PC-3 (cell line): ENCODE data around the gene CTXN1. TPM values are rescaled to one million over a fixed set of nuclear protein-coding genes. Genes with fewer than 3 reads are reported as not detected.

Experiments used
- ATAC-seq: fragments of 200-7000 bp; cut with Tn5 transposase; 2 replicates; pipeline ENCODE4 v1.9.1; 2020; ENCODE audit warnings: mild to moderate bottlenecking, moderate library complexity
- BruUV-seq: library from RNA; stranded (reverse); fragments of 400-500 nt; replicated peaks from 2 replicates; lab custom pipeline; 2021; lab: Mats Ljungman, UMichigan
- CTCF ChIA-PET: fragments of 300-600 bp; sonication (Branson Sonifier 250); formaldehyde crosslinking; loops from one replicate; lab custom pipeline; 2022; ENCODE audit warnings: antibody characterized with exemption; lab: Charles Lee
- POLR2A ChIA-PET: fragments of 300-600 bp; sonication (Branson Sonifier 250); formaldehyde crosslinking; loops from one replicate; lab custom pipeline; 2022; ENCODE audit warnings: antibody characterized with exemption; ENCODE audit not compliant: unreplicated experiment; lab: Charles Lee
- DNase-seq: peaks from one replicate; pipeline ENCODE4 v3.0.0-alpha.2; 2015
- H2AFZ ChIP-seq: fragments of 300-600 bp; sonication (generic); 2 replicates; pipeline ENCODE4 v1.6.0; 2016; ENCODE audit warnings: antibody characterized with exemption, low read length
- H3F3A ChIP-seq: fragments of 300-600 bp; sonication (generic); one replicate; pipeline ENCODE4 v1.6.0; 2017; ENCODE audit warnings: antibody characterized with exemption, low read length, control low read depth, mild to moderate bottlenecking; ENCODE audit not compliant: unreplicated experiment
- H3K27ac ChIP-seq: fragments of 300-600 bp; sonication (generic); 2 replicates; pipeline ENCODE4 v1.5.1; 2016; ENCODE audit warnings: mild to moderate bottlenecking, low read length
- H3K27me3 ChIP-seq: fragments of 300-600 bp; sonication (generic); 2 replicates; pipeline ENCODE4 v1.6.1; 2016; ENCODE audit warnings: low read length, mixed read lengths
- H3K36me3 ChIP-seq: fragments of 300-600 bp; sonication (generic); 2 replicates; pipeline ENCODE4 v1.6.1; 2016; ENCODE audit warnings: low read depth, mixed run types, low read length, mixed read lengths
- H3K4me1 ChIP-seq: fragments of 300-600 bp; sonication (generic); 2 replicates; pipeline ENCODE4 v1.5.1; 2016; ENCODE audit warnings: low read length; ENCODE audit not compliant: insufficient read depth
- H3K4me2 ChIP-seq: fragments of 300-600 bp; sonication (generic); 2 replicates; pipeline ENCODE4 v1.6.0; 2016; ENCODE audit warnings: low read length
- H3K4me3 ChIP-seq: fragments of 300-600 bp; sonication (generic); 2 replicates; pipeline ENCODE4 v1.5.1; 2016; ENCODE audit warnings: mild to moderate bottlenecking, low read length, mixed read lengths
- H3K79me2 ChIP-seq: fragments of 300-600 bp; sonication (generic); 2 replicates; pipeline ENCODE4 v1.6.1; 2017; ENCODE audit warnings: low read length, mixed read lengths
- H3K9ac ChIP-seq: fragments of 300-600 bp; sonication (generic); 2 replicates; pipeline ENCODE4 v1.6.0; 2016; ENCODE audit warnings: mild to moderate bottlenecking, low read length
- H3K9me2 ChIP-seq: fragments of 300-600 bp; sonication (generic); replicated peaks from 2 replicates; pipeline ENCODE4 v1.6.1; 2016; ENCODE audit warnings: mixed run types, low read length, mixed read lengths
- H3K9me3 ChIP-seq: fragments of 300-600 bp; sonication (generic); 2 replicates; pipeline ENCODE4 v1.6.1; 2016; ENCODE audit warnings: low read length, mixed read lengths
- H4K20me1 ChIP-seq: fragments of 300-600 bp; sonication (generic); 2 replicates; pipeline ENCODE4 v1.6.1; 2016; ENCODE audit warnings: low read length, mixed read lengths
- EZH2 ChIP-seq: fragments of 300-600 bp; sonication (generic); IDR thresholded peaks from one replicate; pipeline ENCODE4 v1.6.1; 2017; ENCODE audit warnings: antibody characterized with exemption, mild to moderate bottlenecking, low read length; ENCODE audit not compliant: unreplicated experiment
- EZH2phosphoT487 ChIP-seq: fragments of 300-600 bp; sonication (generic); IDR thresholded peaks from 2 replicates; pipeline ENCODE4 v1.6.1; 2018; ENCODE audit warnings: mild to moderate bottlenecking, antibody characterized with exemption, low read length, borderline replicate concordance
- intact Hi-C: fragments of 100-400 bp; cut with micrococcal nuclease; formaldehyde crosslinking; loops from 2 replicates; pipeline ENCODE4 v1.9.0; 2023
- total RNA-seq: library from RNA; depleted of rRNA; stranded (reverse); fragments of >200 nt; gene quantifications from 2 replicates; pipeline ENCODE4 v1.2.3, GENCODE V29; 2014
- TF ChIP-seq, protein P1 (sequence below): fragments of 300-600 bp; sonication (generic); conservative IDR thresholded peaks from 2 replicates; pipeline ENCODE4 v1.5.1; 2017; ENCODE audit warnings: antibody characterized with exemption, low read depth, mild to moderate bottlenecking, low read length

Gene CTXN1
- total RNA-seq, 1 experiment from 2014 or later, result 11.4 TPM

DNA sequence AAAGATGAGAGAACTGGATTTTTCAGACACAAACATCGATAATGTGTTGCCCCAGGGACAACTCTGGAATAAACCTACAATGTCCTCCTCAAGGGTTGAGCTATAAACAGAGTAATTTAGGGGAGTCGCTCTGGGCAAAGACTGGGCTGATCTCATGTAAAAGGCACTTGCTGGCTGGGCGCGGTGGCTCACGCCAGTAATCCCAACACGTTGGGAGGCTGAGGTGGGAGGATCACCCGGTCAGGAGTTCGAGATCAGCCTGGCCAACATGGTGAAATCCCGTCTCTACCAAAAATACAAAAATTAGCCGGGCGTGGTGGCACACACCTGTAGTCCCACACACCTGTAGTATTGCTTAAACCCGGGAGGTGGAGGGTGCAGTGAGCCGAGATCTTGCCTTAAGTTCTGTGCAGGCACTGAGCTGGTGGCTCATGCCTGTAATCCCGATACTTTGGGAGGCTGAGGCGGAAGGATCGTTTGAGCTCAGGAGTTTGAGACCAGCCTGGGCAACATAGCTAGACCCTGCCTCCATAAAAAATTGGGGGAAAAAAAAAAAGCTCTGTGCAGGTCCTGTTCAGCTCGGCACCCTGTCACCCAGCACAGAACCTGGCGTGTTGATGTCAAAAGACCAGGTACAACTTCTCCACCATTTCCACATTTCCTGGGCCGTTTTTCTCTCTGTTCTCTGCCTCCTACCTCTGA is 16.1 kb upstream of the CTXN1 start:
- ChIA-PET CTCF (no interaction called here), POLR2A (no interaction called here)
- peaks cover 14% of the 10 kb centered on the region for H3K4me1 ChIP-seq
- H3K27ac ChIP-seq, result no peak overlapping the region
- DNase-seq (no peak), ATAC-seq (no peak)
- H3K4me3 ChIP-seq, result peak overlapping the region; percentile 91
- H3K36me3 ChIP-seq, result peaks cover 30% of the 10 kb centered on the region
- H3K27me3 ChIP-seq, result no peaks in the 10 kb centered on the region
- peak overlapping the region; percentile 99 for H3K9ac ChIP-seq
- no peaks in the 10 kb centered on the region for H3K9me2 ChIP-seq
- no peaks in the 10 kb centered on the region for H3K9me3 ChIP-seq
- peak overlapping the region; percentile 89 for H3K4me2 ChIP-seq
- H3K79me2 ChIP-seq, result peaks cover 65% of the 10 kb centered on the region
- no peaks in the 10 kb centered on the region for H3F3A ChIP-seq
- TF ChIP-seq EZH2phosphoT487 (no peak), EZH2 (no peak)
- TF ChIP-seq, protein P1, sequence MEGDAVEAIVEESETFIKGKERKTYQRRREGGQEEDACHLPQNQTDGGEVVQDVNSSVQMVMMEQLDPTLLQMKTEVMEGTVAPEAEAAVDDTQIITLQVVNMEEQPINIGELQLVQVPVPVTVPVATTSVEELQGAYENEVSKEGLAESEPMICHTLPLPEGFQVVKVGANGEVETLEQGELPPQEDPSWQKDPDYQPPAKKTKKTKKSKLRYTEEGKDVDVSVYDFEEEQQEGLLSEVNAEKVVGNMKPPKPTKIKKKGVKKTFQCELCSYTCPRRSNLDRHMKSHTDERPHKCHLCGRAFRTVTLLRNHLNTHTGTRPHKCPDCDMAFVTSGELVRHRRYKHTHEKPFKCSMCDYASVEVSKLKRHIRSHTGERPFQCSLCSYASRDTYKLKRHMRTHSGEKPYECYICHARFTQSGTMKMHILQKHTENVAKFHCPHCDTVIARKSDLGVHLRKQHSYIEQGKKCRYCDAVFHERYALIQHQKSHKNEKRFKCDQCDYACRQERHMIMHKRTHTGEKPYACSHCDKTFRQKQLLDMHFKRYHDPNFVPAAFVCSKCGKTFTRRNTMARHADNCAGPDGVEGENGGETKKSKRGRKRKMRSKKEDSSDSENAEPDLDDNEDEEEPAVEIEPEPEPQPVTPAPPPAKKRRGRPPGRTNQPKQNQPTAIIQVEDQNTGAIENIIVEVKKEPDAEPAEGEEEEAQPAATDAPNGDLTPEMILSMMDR, result no peak
- BruUV-seq, result no TSS peak
- intact Hi-C loops, result loop anchor here (5.0 kb wide), 1 partner anchor 45 kb away; no protein-coding TSS in a partner anchor
- H2AFZ ChIP-seq, result no peak overlapping the region
- peaks cover 9% of the 10 kb centered on the region; the same call in 1 of the 2 replicates for H4K20me1 ChIP-seq

DNA sequence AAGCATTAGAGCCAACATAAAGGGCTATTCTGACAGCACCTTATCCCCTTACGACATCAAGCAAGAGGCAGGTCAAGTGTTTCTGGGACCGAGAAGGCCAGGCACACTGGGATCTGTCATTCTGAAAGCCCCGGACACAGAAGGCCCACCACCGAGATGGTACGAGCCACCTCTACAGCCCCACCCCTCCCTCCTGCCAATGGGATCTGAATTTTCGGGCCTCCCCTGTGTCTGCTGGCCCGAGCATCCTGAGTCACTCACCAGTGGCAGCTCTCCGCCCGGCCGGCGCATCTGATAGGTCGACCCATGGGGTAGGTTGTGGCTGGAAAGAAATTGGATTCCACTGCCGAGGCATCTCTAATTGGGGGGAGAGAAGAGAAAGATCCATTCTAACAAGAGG is 14.9 kb upstream of the CTXN1 start:
- no peaks in the 10 kb centered on the region for H3K9me3 ChIP-seq
- DNase-seq, result no peak
- no TSS peak for BruUV-seq
- intact Hi-C loops, result loop anchor here (5.0 kb wide), 1 partner anchor 46 kb away; no protein-coding TSS in a partner anchor
- no peak overlapping the region for H2AFZ ChIP-seq
- POLR2A ChIA-PET, result no interaction called here
- no peak for ATAC-seq
- H3K9me2 ChIP-seq, result no peaks in the 10 kb centered on the region
- H3K27ac ChIP-seq, result no peak overlapping the region
- H3K27me3 ChIP-seq, result no peaks in the 10 kb centered on the region
- H3K9ac ChIP-seq, result no peak overlapping the region
- peaks cover 65% of the 10 kb centered on the region for H3K79me2 ChIP-seq
- H3F3A ChIP-seq, result no peaks in the 10 kb centered on the region
- CTCF ChIA-PET, result no interaction called here
- TF ChIP-seq, protein P1, result no peak
- no peak for TF ChIP-seq EZH2
- no peak for TF ChIP-seq EZH2phosphoT487
- H3K36me3 ChIP-seq, result peaks cover 39% of the 10 kb centered on the region
- no peak overlapping the region for H3K4me2 ChIP-seq
- no peak overlapping the region for H3K4me3 ChIP-seq
- peaks cover 14% of the 10 kb centered on the region for H3K4me1 ChIP-seq
- H4K20me1 ChIP-seq, result peaks cover 9% of the 10 kb centered on the region; the same call in 1 of the 2 replicates

DNA sequence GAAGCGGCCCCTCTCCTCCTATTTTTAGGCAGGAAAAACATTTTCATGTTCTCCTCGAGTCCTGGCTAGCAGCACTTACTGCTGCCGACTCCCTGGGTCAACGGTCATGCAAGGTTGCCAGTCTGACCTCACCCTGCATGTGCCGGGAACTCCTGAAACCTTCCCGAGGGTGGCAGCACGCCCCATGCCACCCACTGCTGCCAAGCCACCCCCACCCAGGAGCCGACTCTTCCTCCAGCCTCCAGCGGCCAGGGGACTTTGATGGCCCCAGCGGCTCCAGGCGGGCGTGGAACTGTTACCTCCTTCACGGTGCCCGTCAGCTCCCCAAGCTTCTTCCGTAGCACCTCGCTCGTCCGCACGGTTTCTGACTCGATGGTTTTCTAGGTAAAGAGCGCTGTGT is 8.8 kb upstream of the CTXN1 start:
- POLR2A ChIA-PET, result no interaction called here
- Histone ChIP-seq H2AFZ (no peak overlapping the region), H3K9ac (no peak overlapping the region), H4K20me1 (no peaks in the 10 kb centered on the region), H3K9me3 (no peaks in the 10 kb centered on the region), H3K9me2 (no peaks in the 10 kb centered on the region), H3K27me3 (no peaks in the 10 kb centered on the region), H3K4me2 (no peak overlapping the region), H3K4me3 (no peak overlapping the region), H3F3A (no peaks in the 10 kb centered on the region), H3K4me1 (peaks cover 11% of the 10 kb centered on the region), H3K36me3 (peaks cover 76% of the 10 kb centered on the region), H3K79me2 (peaks cover 16% of the 10 kb centered on the region), H3K27ac (no peak overlapping the region)
- BruUV-seq, result no TSS peak
- TF ChIP-seq EZH2 (no peak), EZH2phosphoT487 (no peak)
- TF ChIP-seq, protein P1, result no peak
- DNase-seq (no peak), ATAC-seq (no peak)
- CTCF ChIA-PET, result no interaction called here
- intact Hi-C loops, result no loop called here
